GM10847 (cell line): ENCODE data around the gene TLCD5.

Experiments used
- POLR2A ChIP-seq: IDR thresholded peaks from 2 replicates; pipeline ENCODE4 v1.6.1; 2011; ENCODE audit not compliant: insufficient read length; ENCODE audit errors: extremely low read depth

Gene TLCD5

DNA sequence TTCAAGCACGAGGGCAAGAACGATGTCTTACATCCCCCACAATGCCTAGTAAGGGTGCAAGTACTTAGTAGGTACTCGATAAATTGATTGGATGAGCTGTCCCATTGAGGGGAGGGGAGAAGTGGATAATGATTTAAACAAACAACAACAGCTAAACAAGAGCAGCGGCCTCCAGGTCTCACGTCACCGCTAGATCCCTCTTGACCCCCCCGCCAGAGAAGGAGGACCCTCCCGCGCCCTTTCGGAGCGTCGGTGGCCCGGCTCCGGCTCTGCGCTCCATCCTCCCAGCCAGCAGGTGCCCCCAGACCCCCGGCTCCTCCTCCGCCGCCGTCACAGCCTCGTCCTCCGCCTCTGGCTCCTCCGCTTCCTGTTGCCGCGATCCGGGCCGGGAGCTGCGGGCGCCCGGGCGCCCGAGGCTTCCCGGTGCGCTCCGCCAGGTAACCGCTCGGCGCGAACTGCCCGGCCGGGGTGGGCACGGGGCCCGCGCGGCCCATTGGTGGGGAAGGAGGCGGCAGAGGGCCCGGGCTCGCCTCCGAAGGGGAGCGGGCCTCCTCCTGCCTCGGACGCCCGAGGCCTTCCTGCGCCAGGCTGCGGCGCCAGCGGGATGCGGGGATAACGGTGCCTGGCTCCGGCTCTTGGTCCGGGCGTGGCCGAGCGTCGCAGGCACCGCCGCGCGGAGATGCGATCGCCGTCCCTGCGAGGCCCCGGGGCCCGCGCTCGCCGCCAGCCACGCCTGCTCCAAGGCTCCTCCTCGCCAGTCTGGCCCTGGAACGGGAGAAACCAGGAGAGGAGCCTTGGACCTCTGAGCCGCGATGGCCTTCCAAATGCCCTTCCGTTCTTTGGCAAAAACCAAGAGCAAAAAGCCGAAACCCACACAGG is at the start of gene TLCD5:
Gene TLCD5 (plus strand): TSS at position 368 of the 879 bp plus-strand sequence. CDS start 2,143 bp downstream, outside the sequence.
- no peak for TF ChIP-seq POLR2A

DNA sequence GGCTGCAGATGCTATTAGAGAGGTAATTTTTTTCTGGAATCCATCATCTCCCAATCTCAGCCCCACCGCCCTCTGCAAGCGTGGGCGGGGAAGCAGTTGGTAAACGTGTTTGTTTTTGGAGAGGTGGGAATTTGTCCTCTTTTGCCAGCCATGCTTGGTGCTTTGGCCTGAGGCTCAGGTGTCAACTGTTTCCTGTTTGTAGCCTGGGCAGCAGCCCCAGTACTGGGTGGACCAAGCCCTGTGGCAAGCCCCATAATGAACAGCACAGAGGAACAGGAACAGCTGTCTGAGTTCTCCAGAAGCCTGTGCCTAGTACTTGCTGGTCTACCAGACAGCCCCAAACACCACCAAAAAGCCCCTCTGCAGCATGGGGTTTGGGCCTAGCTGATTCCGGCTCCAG is 45.6 kb upstream of the TLCD5 start:
- no peak for TF ChIP-seq POLR2A

DNA sequence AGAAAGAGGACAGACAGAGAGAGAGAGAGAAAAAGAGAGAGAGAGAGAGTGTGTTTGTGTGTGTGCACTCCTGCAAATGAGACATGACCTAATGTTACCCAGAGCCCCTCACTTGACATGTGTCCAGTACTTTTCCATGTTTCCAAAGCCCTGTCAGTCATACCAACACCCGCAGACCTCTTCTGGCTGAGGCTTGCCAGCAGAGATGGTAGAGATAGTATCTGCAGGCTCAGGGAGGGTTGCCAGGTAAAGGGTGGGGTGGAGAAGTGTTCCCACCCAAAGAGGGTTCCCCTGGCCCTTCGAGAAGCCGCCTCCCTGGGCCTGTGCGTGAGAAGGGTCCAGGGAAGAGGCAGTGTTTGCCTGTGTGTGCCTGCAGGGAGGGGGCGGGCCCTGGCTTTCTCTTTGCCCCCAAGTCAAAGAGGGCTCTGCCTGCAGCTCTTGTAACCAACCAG is 44.5 kb upstream of the TLCD5 start:
- no peak for TF ChIP-seq POLR2A

DNA sequence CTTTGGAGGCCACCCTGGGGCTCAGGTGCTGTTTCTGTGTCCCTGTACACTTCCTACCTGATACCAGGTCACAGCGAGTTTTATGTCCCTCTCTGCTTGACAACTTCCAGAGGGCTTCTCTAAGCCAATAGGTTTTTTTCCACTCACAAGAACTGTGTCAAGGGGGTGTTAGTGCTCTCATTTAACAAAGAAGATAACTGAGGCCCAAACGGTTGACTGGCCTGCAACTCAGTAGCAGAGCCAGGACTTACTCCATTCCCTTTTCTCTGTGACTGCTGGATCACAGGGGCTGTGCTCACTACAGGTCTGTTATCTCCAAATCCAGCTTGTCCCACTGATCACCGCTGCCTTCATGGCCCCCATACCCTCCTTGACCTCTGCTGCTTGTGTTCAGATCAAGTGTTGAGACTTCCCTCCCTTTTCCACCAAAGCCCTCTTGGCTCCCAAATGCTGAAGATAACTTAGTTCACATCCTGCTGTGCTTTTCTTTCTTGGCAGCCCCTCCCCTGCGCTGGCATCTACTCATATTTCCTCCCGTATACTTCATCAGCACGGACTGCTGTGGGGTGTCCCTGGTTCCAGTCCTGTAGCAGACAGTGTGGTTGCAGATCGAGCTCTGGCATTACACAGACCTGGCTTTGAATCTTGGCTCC is 43.8 kb upstream of the TLCD5 start:
- no peak for TF ChIP-seq POLR2A

DNA sequence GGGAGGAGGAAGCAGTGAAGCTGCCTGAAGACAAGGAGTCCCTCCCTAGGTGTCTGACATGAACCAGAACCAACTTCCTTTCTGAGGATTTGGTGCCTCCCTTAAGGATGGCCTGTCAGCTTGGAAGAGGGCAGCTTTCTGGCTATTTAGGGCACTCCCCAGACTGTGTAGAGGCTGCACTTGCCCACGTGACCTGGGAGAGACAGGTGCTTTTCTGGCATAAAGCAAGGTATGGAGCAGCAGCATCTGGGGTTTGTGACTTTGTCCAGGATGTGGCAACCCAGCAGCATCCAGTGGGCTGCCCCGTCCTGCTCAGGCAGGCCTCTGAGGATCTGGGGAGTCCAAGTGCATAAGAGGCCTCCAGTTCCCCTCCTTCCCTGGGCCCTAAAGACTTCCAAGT is 42.0 kb upstream of the TLCD5 start:
- TF ChIP-seq POLR2A = no peak

DNA sequence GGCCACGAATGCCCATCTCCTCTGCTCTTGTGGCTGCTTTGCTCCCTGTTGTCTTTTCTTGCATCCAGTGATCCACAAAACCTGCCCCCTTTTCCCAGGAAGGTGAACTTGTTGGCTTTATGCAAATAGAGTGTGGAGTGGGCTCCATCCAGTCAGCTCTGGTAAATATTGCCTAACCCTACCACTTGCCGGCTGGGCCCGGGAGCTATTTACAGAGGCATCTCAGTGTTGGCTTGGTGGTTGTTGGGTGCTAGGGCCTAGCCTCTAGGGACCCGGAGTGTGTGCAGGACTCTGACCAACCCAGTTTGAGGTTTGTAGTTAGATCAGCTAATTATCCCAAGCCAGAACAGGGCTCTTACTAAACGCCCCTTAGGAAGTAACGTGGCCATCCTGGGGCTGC is 40.8 kb upstream of the TLCD5 start:
- no peak for TF ChIP-seq POLR2A

DNA sequence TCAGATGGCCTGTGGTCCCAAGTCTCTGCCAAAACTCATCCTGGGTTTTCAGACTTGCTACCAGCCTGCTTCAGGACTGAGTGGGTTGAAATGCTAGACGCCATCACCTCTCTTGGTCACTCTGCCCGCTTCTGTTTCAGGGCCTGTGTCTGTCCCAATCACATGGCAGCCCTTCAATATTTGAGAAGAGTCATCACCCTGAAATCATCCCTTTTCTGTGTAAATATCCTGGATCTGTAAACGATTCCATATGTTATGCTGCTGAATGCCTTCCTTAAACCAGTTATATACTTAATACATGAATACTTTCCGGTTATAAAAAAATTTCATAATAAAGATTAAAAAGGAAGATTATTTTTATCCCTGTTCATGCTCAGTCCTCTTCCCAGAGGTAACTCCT is 39.8 kb upstream of the TLCD5 start:
- TF ChIP-seq POLR2A = no peak

DNA sequence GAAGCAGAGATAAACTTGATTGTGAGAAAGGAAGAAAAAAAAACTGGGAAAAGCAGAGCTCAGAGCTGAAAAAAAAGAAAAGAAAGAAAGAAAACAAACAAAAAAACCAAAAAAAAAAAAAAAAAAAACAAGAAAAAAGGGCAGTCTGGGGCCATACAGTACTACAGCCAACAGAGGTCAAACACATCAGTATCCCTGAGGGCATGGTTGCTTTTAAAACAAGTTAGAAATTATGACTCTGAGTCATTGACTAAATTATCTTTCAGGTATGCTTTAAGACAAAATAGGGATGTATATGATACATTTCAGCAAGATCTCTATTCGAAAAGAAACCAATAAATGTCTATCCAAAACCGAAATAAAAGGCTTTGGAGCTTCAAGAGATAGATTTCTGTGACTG is 37.1 kb upstream of the TLCD5 start:
- no peak for TF ChIP-seq POLR2A

DNA sequence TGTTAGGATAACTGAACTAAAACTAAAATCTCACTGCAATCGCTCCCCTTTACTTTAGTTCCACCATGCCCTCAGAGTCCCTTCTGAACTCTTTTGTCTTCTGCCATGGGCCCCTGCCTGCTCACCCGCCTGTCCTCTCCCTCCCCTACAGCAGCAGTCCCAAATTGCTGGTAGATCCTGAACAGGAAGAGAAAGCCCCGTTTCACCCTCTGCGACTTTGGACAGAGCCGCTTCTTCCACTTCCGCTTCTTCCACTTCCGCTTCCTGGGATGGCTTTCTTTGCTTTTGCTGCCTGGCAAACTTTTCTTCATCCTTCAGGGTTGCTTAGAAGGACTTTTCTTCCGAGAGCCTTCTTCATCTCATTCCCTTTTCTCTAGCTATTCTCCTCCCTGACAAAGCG is 35.7 kb upstream of the TLCD5 start:
- no peak for TF ChIP-seq POLR2A

DNA sequence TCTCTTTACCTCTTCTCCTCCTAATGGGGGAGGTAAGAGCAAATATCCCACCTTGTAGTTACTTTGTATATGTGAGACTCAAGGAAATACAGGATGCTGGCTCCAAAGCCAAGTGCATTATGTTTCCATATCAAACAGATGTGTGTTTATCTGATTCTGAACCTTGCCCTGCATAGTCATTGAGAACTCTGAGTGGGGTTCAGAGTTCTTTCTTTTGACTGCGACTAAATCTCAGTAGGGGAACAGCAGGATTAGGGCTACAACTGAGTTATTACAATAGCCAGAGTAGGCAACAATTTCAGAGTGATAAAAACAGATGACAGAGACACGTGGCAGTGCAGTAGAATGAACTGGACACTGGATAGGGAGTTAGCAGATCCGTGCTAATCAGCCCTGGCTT is 34.1 kb upstream of the TLCD5 start:
- no peak for TF ChIP-seq POLR2A

DNA sequence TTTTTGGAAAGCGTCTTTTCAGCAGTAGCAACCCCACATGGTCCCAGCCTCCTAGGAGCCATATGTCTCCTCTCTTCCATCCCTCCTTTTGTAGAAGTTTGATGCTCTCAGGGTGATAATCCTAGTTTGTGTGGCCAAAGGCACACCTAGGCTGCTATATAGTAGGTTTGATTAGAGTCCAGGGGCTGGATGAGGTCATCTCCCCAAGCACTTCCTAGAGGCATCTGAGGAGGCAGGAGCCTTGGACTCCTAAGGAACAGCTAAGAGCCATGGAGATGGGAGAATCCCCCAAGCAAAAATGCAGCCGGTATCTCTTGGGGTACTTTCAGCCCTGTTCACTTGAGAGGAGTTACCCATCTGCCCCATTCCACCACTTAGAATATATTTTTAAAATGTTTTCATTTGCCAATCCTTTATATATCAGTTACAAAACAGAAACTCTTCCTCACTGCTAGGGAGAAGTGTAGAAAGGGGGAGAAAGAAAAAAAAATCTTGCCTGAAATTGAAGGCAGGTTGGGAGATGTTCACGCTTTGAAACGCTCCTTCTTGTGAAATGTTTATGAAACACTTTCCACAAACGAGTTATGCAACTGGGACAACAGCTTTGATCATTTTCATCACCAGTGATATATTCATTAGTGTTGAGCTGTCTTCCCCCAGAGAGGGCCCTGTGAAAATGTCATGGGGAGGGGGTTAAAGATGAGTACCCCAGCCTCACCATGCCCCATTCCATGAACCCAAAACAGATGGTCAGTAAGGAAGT is 31.9 kb upstream of the TLCD5 start:
- no peak for TF ChIP-seq POLR2A

DNA sequence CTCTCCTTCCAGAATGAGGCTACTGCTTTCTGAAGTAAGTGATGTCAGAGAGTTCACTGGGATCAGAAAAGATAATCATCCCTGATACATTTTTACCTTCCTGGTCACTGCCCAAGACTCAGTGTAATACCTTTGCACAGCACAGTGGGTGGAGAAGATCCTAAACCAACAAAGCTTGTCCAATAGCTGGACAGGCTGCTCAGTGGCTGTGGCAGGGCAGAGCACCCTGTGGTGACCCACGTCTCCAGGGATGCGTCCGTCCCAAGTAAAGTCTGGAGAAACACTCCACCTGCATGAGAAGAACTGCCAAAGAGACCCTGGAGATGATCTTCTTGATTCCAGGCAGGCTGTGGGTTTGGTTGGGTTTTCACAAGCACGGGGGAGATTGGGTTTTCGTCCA is 31.0 kb upstream of the TLCD5 start:
- no peak for TF ChIP-seq POLR2A

DNA sequence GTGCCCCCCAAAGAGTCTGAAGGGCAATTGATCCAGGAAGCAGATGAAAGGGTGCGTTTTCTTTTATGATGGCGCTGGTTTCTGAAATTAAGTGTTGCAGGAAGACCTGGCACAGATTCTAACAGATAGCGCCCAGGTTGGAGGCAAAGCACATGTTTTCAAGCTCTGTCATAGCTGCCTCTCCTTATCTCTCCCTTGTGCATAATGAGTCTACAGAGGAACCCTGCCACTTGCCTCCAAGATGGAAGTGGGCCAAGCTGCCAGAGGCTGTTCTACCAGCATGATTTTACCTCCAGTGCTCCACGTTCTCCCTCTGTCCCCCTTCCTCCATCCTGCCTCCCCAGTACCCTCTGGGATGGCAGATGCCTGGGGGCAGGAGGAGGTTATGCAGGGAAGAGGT is 30.0 kb upstream of the TLCD5 start:
- no peak for TF ChIP-seq POLR2A

DNA sequence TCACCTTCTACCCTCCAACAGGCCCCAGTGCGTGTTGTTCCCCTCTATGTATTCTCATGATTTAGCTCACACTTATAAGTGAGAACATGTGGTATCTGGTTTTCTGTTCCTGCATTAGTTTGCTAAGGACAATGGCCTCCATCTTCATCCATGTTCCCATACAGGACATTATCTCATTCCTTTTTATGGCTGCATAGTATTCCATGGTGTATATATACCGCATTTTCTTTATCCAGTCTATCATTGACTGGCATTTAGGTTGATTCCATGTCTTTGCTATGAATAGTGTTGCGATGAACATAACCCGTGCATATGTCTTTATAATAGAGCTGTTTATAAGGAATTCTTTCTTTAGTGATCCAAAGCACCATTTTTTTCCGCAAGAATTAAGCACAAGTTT is 28.5 kb upstream of the TLCD5 start:
- TF ChIP-seq POLR2A = no peak

DNA sequence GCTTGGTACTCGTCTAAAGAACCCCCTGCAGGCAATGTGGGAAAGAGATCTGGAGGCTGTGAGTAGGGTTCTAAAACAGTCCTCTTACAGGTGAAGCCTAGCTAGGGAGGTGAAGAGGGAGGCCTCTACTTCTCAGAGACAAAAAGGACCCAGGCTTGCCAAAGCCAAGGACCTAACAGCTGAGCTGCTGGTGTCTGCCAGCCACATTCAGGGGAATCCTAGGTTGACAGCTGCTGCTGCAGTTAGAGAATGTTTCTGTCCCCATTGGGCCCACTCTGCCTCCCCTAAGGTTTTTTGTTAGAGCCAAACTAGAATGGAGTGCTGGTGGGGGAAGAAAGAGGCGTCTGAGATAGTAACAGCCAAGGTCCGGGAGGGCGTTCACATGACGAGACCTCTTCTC is 26.6 kb upstream of the TLCD5 start:
- TF ChIP-seq POLR2A = no peak
